ENCODE data around the gene COASY. TPM values are rescaled to one million over a fixed set of nuclear protein-coding genes. Genes with fewer than 3 reads are reported as not detected.

Gene COASY
- total and polyA plus RNA-seq, 2 of the 4 experiments (the other 2 are of a cell fraction), result 10.6 to 44.0 TPM

DNA sequence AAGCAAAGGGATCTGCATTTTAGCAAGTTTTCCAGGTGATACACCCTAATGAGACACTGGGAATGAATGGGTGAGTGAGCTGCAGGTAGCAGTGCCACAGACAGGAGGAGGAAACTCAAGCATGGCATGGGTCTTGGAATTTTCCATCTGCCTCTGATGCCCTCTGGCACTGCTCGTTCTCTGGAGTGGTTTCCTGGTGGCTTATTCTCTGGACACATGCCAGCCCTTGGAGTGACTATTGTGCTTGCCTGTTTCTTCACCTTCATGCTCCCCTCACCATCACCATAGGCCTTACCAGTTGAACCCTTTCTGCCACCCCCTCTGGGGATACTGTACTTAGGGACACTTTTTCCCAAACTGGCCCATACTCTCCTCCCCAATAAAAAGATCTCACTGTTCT is 1.6 kb downstream of the COASY start:
- peak overlapping the region; percentile 6 for H2AK9ac ChIP-seq (replicated peaks; ENCODE audit: low read depth, low read length, poor library complexity)
- peak overlapping the region; percentile 83 for H3K4me2 ChIP-seq (ENCODE audit: low read depth, low read length)
- H3K9ac ChIP-seq (ENCODE audit: low read depth, low read length), result no peak overlapping the region
- H3K27me3 ChIP-seq (ENCODE audit: control insufficient read depth, insufficient read depth, low read length), result no peaks in the 10 kb centered on the region
- H3K36me3 ChIP-seq (ENCODE audit: control insufficient read depth, insufficient read depth, low read length), result peaks cover 30% of the 10 kb centered on the region
- TF ChIP-seq SMC3 (IDR thresholded peaks at IDR 0.05; ENCODE audit: low read depth, low read length) (no peak), MAFK (IDR thresholded peaks at IDR 0.05; ENCODE audit: low read depth, low read length) (no peak), CEBPB (IDR thresholded peaks at IDR 0.05; ENCODE audit: low read depth, low read length) (no peak), MXI1 (IDR thresholded peaks at IDR 0.05; ENCODE audit: borderline replicate concordance, low read depth, low read length) (no peak), POLR2A (IDR thresholded peaks at IDR 0.05; ENCODE audit: low read depth, low read length) (no peak), RAD21 (IDR thresholded peaks at IDR 0.05; ENCODE audit: low read length) (no peak), RCOR1 (IDR thresholded peaks at IDR 0.05; ENCODE audit: insufficient replicate concordance, low read length) (no peak), CHD1 (IDR thresholded peaks at IDR 0.05; ENCODE audit: low read depth, low read length) (no peak), NFE2L2 (IDR thresholded peaks at IDR 0.05; ENCODE audit: low read depth, low read length) (no peak)
- TF ChIP-seq, protein P1, sequence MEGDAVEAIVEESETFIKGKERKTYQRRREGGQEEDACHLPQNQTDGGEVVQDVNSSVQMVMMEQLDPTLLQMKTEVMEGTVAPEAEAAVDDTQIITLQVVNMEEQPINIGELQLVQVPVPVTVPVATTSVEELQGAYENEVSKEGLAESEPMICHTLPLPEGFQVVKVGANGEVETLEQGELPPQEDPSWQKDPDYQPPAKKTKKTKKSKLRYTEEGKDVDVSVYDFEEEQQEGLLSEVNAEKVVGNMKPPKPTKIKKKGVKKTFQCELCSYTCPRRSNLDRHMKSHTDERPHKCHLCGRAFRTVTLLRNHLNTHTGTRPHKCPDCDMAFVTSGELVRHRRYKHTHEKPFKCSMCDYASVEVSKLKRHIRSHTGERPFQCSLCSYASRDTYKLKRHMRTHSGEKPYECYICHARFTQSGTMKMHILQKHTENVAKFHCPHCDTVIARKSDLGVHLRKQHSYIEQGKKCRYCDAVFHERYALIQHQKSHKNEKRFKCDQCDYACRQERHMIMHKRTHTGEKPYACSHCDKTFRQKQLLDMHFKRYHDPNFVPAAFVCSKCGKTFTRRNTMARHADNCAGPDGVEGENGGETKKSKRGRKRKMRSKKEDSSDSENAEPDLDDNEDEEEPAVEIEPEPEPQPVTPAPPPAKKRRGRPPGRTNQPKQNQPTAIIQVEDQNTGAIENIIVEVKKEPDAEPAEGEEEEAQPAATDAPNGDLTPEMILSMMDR (conservative IDR thresholded peaks at IDR 0.05; ENCODE audit: low read depth, low read length), result no peak
- intact Hi-C loops (cut with micrococcal nuclease) (no loop called here), in situ Hi-C loops (cut with MboI; ENCODE audit: low sequenced_read_pairs) (no loop called here), dilution Hi-C loops (cut with HindIII; ENCODE audit: low sequenced_read_pairs, unreplicated experiment) (no loop called here)
- H4K8ac ChIP-seq (ENCODE audit: low read depth in 2 of 2, low read length in 2 of 2), result peak overlapping the region in 1 of 2 experiments; percentile 98; a peak in 1 of 4 replicates
- no peaks in the 10 kb centered on the region for H3K9me3 ChIP-seq (ENCODE audit: control insufficient read depth, insufficient read depth, low read length)
- H2AK5ac ChIP-seq (ENCODE audit: low read depth, low read length), result peak overlapping the region; percentile 42; the same call in 1 of the 2 replicates
- H2AFZ ChIP-seq (replicated peaks; ENCODE audit: low read length, poor library complexity), result no peak overlapping the region
- no peak overlapping the region for H3K56ac ChIP-seq (ENCODE audit: extremely low read depth, insufficient read depth, low read length)
- POLR2A ChIA-PET (ENCODE audit: unreplicated experiment), result no interaction called here
- no peak overlapping the region for H2BK120ac ChIP-seq (ENCODE audit: low read depth, low read length)
- H4K20me1 ChIP-seq (ENCODE audit: insufficient read depth, low read length), result peaks cover 4% of the 10 kb centered on the region; the same call in 1 of the 2 replicates
- peaks cover 20% of the 10 kb centered on the region for H3K9me1 ChIP-seq (ENCODE audit: insufficient read depth, low read length)
- H4K91ac ChIP-seq (ENCODE audit: insufficient read depth, low read depth, low read length), result no peak overlapping the region
- DNase-seq (no peak), ATAC-seq (ENCODE audit: low read depth) (no peak)
- no peak overlapping the region for H3K4ac ChIP-seq (ENCODE audit: low read depth, low read length)
- BruUV-seq (replicated peaks), result no TSS peak
- no peak overlapping the region for H3K27ac ChIP-seq (ENCODE audit: insufficient read depth, low read length)
- H3K79me1 ChIP-seq (ENCODE audit: low read depth in 1 of 2, low read length in 2 of 2), result peaks cover 30 to 67% of the 10 kb centered on the region in 2 experiments
- no peak overlapping the region for H2BK15ac ChIP-seq (ENCODE audit: low read depth, low read length)
- H2BK5ac ChIP-seq (ENCODE audit: low read depth, low read length, poor library complexity, severe bottlenecking), result no peak overlapping the region
- H3K4me1 ChIP-seq (ENCODE audit: control insufficient read depth, insufficient read depth, low read length), result peaks cover 19% of the 10 kb centered on the region
- H3K18ac ChIP-seq (ENCODE audit: low read depth, low read length), result no peak overlapping the region
- H4K5ac ChIP-seq (ENCODE audit: low read depth, low read length), result no peak overlapping the region
- H3K4me3 ChIP-seq (ENCODE audit: insufficient read depth, low read depth, low read length), result no peak overlapping the region
- H2BK20ac ChIP-seq (ENCODE audit: low read depth, low read length), result no peak overlapping the region
- CTCF ChIA-PET, result no interaction called here
- no peak overlapping the region for H3K23ac ChIP-seq (ENCODE audit: low read depth, low read length)
- H3K14ac ChIP-seq (replicated peaks; ENCODE audit: low read depth, low read length), result no peak overlapping the region
- WGBS, 2 experiments (ENCODE audit: extremely low coverage in 2 of 2, insufficient read length in 1 of 2), result 57% methylated on average over 1 of the region's 1 CpG; no CpG with 5 or more reads in 1 of the 2 experiments

Data from IMR-90 (cell line).